H1 (cell line): ENCODE measurements around the gene HSPA6. TPM values are rescaled to one million over a fixed set of nuclear protein-coding genes. Genes with fewer than 3 reads are reported as not detected.

Experiments
- CTBP2 ChIP-seq: IDR thresholded peaks from 2 replicates; pipeline ENCODE4 v1.7.0; 2011; ENCODE audit warnings: borderline replicate concordance, mild to moderate bottlenecking, moderate library complexity, mixed read lengths, low read length; ENCODE audit not compliant: insufficient read depth, insufficient read length
- HDAC2 ChIP-seq, 2 experiments: fragments of 300-600 bp in 1 of 2; sonication (generic) in 1 of 2; IDR thresholded peaks; 2 replicates each; pipeline ENCODE4 v1.6.1; 2011 to 2012; ENCODE audit warnings: low read depth in 2 of 2, low read length in 2 of 2, mild to moderate bottlenecking in 2 of 2, moderate library complexity in 2 of 2, borderline replicate concordance in 1 of 2, inconsistent platforms in 1 of 2
- polyA plus RNA-seq, 7 experiments: library from polyadenylated mRNA; depleted of rRNA in 3 of 7; stranded (reverse) in 5 of 7; unstranded in 2 of 7; fragments of >200 nt in 5 of 7; fragments of 200-250 nt in 2 of 7; gene quantifications; 1 replicate in 5 of 7; 2 replicates in 1 of 7; 4 replicates in 1 of 7; pipeline versions ENCODE4 v1.2.1 to v1.2.3, GENCODE V29; 2011 to 2013; ENCODE audit warnings: missing spikeins in 2 of 7, mixed read lengths in 2 of 7
- total RNA-seq: library from RNA; stranded (reverse); fragmentation: NEBNext Ultra II Directional; extraction: Animal tissue kit (Norgen Biotek cat#: 25700); gene quantifications from 2 replicates; pipeline ENCODE4 v1.2.1, GENCODE V29; 2021

HSPA6 gene
- total and polyA plus RNA-seq, 2 of the 8 experiments (the other 6 are each of a cell fraction or from before 2014, with no cell fraction given), result 0.06 to 0.15 TPM

DNA sequence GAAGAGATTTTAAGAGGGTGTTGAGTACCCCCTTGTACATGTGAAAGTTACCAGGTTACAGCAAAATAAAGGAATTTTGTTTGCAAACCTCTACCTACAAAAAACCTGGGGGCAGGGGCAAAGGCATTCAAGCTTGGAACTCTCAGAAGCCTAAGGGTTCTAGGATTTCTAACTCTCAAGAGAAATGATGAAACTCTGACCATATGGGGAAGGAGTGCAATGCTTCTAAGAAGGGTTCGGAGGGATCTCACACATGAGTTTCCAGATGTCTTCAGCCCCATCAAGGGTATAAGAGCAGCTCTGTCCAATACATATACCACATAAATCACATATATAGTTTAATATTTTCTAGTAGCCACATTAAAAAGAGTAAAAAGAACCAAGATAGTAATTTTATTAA lies 26.4 kb upstream of the HSPA6 start (continued):
- TF ChIP-seq CTBP2 (no peak), HDAC2 (IDR thresholded peaks at IDR 0.05; ENCODE audit: borderline replicate concordance in 1 of 2, low read depth in 2 of 2, low read length in 2 of 2) (no peak)
- TF ChIP-seq, all 59 proteins: peak for 0
